ENCODE data around the gene FAM219A.

FAM219A gene

GRCh38 chr9:34396276-34397214, 61.8 kb downstream of the FAM219A start:
- no peak for DNase-seq (ENCODE audit: low spot score)
- in situ Hi-C loops (cut with MboI; ENCODE audit: low sequenced_read_pairs, unreplicated experiment): no loop called here
- no peak for TF ChIP-seq CTCF (IDR thresholded peaks at IDR 0.05; ENCODE audit: borderline replicate concordance, control extremely low read depth, extremely low read depth, insufficient read depth, missing control alignments)

GRCh38 chr9:34392511-34392910, 65.9 kb downstream of the FAM219A start:
- in situ Hi-C loops (cut with MboI; ENCODE audit: low sequenced_read_pairs, unreplicated experiment): no loop called here
- no peak for TF ChIP-seq CTCF (IDR thresholded peaks at IDR 0.05; ENCODE audit: borderline replicate concordance, control extremely low read depth, extremely low read depth, insufficient read depth, missing control alignments)
- DNase-seq (ENCODE audit: low spot score): no peak

GRCh38 chr9:34387239-34387638, 71.1 kb downstream of the FAM219A start:
- no peak for TF ChIP-seq CTCF (IDR thresholded peaks at IDR 0.05; ENCODE audit: borderline replicate concordance, control extremely low read depth, extremely low read depth, insufficient read depth, missing control alignments)
- in situ Hi-C loops (cut with MboI; ENCODE audit: low sequenced_read_pairs, unreplicated experiment): no loop called here
- no peak for DNase-seq (ENCODE audit: low spot score)

GRCh38 chr9:34386656-34387055, 71.7 kb downstream of the FAM219A start:
- DNase-seq (ENCODE audit: low spot score): no peak
- no peak for TF ChIP-seq CTCF (IDR thresholded peaks at IDR 0.05; ENCODE audit: borderline replicate concordance, control extremely low read depth, extremely low read depth, insufficient read depth, missing control alignments)
- in situ Hi-C loops (cut with MboI; ENCODE audit: low sequenced_read_pairs, unreplicated experiment): no loop called here

- DNase-seq (ENCODE audit: low spot score): no peak
- no peak for TF ChIP-seq CTCF (IDR thresholded peaks at IDR 0.05; ENCODE audit: borderline replicate concordance, control extremely low read depth, extremely low read depth, insufficient read depth, missing control alignments)
- in situ Hi-C loops (cut with MboI; ENCODE audit: low sequenced_read_pairs, unreplicated experiment): no loop called here
These were observed 72.7 kb downstream of the FAM219A start for GRCh38 chr9:34385561-34386230.

GRCh38 chr9:34384368-34385165, 73.8 kb downstream of the FAM219A start:
- TF ChIP-seq CTCF (IDR thresholded peaks at IDR 0.05; ENCODE audit: borderline replicate concordance, control extremely low read depth, extremely low read depth, insufficient read depth, missing control alignments): no peak
- in situ Hi-C loops (cut with MboI; ENCODE audit: low sequenced_read_pairs, unreplicated experiment): no loop called here
- DNase-seq (ENCODE audit: low spot score): no peak
